ENCODE data around the gene FARSB. TPM values are rescaled to one million over a fixed set of nuclear protein-coding genes. Genes with fewer than 3 reads are reported as not detected.
"Not testable (repeated sequence)": the region's sequence is repeated elsewhere in the genome, so short reads cannot be mapped to it uniquely, and the experiment has no call there.

The FARSB gene
- 13.6 TPM for total RNA-seq

DNA sequence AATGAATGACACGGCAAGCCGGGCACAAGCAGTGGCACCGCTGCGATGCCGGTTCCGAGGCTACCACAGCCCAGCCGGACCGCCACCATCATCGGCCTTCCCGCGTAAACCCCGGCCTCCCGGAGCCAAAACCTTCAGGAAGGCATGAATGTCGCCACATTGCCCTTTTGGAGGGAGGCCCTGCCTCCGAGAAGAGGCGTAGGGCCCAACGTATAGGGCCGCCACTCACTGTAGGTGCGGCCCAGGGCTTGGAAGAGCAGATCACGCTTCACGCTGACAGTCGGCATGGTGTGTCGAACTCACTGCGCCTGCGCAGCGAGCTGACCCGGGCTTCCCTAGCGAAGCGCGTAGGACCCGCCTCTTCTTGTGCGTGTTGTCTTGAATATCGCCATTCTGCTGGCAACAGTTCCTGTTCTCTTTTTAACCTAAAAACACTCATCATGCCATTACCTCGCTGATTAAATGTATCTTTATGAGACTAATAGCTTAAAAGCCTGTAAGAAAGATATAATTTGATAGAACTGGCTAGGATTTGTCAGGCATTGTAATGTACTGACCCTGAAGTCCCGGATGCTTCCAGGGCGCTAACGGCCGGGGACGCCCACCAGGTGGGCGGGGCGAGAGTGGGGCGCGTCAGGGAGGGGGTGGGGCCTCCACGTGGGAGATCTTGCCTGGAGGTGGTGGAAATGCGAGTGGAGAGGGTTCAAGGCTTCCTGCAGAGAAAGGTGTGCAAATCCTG, at the start of gene FARSB:
FARSB (minus strand) TSS at position 306 of the 739 bp plus-strand sequence; CDS start at position 287, 19 bp downstream.
- DNase-seq = peak; percentile 99

DNA sequence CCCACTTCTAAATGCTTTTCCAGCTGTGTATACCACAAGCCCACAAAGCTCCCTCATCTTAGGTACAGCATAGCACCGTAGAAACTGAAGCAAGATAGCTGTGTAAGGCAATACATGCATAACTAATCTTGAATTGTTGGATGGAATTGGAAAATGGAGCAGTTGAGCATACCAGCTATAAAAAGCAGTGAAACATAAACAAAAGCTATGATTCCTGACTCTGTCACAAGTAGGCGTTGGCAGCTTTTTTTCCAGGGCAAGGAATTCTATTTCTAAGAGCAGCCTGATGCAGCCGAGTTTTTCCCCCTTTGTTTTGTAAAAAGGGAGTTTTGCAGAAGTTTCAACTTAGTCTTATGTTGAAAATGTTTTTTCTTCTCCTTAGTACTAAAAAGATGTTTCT, 48.0 kb upstream of the FARSB start:
- peak; percentile 38 for DNase-seq

GRCh38 chr2:222703091-222703490, 47.2 kb upstream of the FARSB start:
- DNase-seq = no peak

- peak; percentile 55 for DNase-seq
Measured at GRCh38 chr2:222701721-222702131, 45.8 kb upstream of the FARSB start.

- no peak for DNase-seq
Measured at GRCh38 chr2:222701233-222701632, 45.3 kb upstream of the FARSB start.

DNA sequence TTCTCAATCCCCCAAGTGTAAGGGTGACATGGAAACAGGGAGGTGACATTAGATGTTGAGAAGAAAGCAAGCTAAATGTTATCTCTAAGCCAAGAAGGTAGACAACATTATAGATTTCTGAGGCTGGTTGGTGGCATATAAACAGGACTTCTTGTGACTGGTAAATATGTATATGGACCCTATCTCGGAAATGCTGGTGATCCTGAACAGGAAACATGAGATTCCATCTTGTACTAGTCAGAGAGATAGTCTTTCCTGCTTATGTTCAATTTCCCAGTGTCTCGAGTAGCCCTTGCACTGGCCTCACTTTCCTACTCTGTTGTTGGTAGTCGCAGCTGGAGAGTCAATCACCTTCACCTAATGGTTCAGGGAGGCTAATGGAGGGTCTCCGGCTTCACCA, 42.4 kb upstream of the FARSB start:
- DNase-seq = no peak

DNA sequence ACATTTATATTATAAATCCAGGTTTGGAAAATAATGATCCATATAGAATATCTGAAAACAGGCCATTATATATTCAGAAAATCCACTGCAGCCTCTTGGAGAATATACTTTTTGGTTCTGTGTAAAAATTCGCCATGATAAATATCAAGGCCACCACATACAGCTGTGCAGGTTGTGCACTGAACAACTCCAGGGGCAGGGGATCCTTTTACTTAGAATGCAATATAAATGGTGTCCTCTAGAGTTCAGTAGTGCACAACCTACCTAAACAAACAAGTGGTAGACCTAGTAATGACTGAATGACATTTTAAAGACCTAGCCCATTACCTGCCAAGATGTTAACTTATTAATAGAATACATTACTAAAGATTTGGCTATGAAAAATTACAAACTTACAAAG, 37.9 kb upstream of the FARSB start:
- DNase-seq = no peak

- not testable (repeated sequence) for DNase-seq
Measured at GRCh38 chr2:222693413-222693812, 37.5 kb upstream of the FARSB start.

- DNase-seq = peak; percentile 91
Measured at GRCh38 chr2:222690564-222691200, 34.8 kb upstream of the FARSB start.

DNA sequence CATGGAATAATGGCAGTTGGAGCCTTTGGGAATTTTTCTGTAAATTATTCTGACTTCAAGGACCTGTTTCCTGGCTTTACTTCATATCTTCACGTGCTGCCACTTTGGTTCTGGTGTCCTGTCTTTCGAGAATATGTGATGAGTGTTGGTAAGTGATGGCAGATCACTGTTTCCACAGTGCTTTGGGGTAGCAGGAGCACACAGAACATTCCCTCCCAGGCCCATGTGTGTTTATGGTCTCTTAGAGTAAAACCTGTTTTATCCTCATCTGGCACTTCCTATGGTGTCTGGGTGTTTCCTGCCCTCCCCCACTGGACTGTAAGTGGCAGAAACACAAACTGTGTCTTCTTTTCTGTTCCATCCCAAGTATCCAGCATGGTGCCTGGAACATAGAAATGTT, 33.4 kb upstream of the FARSB start:
- DNase-seq = no peak

DNA sequence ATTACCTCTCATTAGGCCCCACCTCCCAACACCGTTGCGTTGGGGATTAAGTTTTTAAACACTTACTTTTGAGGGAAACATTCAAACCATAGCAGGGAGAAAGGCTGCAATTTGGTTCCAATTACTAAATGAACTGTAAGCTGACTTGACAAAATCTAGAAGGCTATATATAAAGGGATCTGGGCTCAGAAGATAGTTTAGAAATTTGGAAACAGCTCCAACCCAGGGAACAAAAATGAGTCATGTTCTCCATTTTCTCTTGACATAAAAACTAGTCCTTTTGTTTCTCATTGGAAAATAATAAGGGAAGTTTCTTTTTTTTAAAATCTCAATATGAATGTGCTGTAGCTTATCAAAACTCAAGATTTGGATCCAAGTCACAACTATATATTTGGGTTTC, 33.0 kb upstream of the FARSB start:
- no peak for DNase-seq

DNA sequence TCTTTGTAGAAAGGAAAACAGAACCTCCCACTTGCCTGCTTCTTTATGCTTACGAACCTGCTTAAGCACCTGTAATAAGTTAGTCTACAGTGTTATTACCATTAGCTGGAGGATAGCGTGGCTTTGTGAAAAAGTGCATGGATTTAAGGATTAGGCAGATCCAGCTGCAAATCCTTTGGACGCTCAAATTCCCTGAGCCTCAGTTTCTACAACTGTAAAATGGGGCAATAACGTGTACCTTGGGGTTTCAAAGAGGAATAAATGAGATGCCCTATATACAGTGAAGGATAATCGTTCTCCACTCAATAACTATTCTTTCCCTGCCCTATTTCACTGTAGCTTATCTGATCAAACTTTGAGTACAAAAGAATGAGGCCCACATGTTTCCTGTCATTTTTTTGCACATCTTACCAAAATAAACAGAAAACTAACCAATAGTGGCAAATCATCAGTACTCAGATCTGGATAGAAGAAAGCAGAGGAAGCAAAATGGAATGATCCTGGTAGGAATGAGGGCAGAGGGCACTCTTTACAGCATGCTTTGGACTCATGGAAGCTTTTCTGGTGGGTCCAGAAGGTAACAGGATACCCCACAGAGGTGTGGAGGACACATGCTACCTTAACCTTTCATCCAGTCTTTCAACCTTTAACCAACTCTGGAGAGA, 30.3 kb upstream of the FARSB start:
- no peak for DNase-seq

DNA sequence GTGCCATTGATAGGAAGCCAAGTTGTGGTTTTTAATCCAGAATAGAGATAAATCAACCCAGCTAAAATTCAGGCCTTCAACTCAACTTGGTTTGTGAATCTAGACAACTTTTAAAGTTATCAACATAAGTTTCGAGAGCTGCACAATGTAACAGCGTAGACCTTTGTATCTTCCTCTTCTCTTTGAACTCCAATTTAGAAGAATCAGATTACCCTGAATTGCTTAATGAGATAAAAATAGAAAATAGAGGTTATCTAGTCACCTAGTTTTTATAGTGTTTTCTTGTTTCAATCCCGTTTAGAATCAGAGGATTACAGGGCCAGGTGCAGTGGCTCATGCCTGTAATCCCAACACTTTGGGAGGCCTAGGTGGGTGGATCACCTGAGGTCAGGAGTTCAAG, 27.9 kb upstream of the FARSB start:
- DNase-seq = no peak

DNA sequence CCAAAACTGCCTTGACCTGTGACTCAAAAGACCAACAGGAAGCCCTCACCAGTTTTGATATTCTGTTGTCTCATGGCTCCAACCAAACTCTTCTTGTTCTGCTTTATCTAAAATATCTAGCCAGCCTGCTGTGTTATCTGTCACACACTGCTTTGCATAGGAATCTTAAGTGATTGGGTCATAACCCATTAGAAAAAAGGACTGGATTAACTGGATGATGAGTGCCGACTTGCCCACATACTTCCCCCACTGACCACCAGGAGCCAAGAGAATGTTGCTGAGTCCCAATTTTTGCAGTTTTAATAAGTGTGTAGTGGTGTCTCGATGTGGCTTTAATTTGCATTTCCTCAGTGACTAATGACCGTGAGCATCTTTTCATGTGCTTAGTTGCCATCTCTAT, 22.1 kb upstream of the FARSB start:
- no peak for DNase-seq

GRCh38 chr2:222673883-222674282, 18.0 kb upstream of the FARSB start:
- no peak for DNase-seq

DNA sequence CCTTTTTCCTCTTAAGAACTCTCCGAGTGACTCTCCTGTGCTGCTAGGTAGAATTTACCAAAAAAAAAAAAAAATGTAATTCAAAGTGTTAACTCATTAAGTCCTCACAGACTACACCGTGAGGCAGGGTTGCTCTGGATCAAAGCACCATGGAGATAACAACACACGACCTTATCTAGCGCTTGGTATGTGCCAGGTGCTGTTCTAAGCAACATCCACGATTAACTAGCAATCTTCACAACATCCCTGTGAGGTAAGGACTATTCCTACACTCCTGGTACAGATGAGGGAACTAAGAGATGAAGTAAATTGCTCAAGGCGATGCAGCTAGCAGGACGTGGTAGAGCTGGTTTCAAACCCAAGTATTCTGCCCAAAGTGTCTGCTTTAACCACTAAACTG, 17.4 kb upstream of the FARSB start:
- no peak for DNase-seq

DNA sequence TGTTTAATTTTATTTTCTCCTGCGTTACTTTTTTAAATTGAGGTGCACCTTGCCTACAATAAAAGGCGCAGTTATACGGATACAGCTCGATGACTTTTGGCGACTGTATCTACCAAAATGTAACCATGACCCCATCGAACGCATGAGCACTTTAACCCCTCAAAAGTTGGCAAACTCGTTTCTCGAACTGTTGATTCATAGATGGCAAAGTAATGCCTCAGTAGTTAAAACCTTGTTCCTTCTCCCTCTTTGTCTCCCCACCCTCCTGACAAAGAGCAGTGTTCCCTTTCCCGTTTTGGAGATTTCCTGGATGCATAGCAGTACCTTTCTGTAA, 16.1 kb upstream of the FARSB start:
- DNase-seq = no peak

DNA sequence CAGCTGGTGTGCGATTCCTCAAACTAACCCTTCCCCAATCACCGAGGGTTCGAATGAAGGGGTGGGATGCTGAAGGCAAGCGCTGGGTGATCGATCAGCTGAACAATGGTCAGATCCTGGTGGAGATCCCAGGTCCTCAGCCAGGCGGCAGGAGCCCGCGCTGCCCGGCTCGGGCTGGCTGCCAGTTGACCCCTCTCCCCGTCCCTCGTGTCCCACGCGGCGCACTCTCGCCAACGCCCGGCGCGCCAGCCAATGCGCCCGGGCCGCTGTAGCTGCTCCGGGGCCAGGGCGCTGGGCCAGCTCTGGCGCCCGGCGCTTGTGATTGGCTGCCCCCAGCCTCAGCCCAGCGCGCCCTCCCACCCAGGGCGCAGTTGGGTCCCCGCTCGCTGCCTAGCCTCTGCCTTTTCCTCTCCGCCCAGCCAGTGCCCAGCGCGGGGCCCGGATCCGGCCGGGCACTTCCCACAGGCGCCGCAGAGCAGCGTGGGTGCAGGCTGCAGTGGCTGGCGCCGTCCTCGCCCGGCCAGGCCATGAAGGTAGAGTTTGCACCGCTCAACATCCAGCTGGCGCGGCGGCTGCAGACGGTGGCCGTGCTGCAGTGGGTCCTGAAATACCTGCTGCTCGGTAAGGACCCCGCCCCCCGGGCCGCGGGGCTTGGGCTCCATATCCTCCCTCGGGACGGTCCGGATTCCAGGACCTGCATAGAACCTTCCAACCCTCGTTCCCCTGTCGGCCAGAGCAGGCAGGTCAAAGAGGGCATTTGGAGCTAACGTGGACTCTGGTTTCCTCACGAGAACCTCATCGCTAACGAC, 15.6 kb upstream of the FARSB start, which contains the start of gene MOGAT1:
MOGAT1 (plus strand) TSS at position 400 of the 809 bp plus-strand sequence; CDS start at position 528, 128 bp downstream.
- peak; percentile 44 for DNase-seq

DNA sequence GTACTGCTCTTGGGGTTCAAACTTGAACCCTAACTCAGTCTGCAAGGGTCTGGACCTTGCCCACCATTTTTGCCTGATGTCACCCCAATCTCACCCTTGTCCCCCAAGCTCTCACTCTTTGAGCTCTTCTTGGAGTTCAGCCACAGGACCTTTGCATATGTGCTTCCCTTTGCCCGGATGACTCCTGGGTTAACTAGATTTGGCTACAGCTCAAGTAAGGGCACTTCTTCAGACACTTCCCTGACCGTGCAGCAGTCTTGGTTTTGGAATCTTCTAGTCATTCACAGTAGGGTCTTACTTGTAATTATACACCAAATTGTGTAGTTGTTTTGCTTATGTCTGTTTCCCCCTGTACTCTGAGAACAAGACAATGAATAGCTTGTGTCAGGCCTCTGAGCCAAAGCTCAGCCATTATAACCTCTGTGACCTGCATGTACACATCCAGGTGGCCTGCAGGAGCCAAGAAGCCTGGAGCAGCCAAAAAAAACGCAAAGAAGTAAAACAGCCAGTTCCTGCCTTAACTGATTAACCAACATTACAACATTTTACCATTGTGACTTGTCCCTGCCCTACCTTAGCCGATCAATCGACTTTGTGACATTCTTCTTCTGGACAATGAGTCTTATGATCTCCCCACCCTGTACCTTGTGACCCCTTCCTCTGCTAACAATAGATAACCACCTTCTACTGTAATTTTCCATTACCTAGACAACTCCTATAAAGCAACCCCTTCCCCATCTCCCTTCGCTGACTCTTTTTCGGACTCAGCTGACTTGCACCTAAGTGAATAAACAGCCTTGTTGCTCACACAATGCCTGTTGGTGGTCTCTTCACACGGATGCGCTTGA, 14.5 kb upstream of the FARSB start:
- no peak for DNase-seq

DNA sequence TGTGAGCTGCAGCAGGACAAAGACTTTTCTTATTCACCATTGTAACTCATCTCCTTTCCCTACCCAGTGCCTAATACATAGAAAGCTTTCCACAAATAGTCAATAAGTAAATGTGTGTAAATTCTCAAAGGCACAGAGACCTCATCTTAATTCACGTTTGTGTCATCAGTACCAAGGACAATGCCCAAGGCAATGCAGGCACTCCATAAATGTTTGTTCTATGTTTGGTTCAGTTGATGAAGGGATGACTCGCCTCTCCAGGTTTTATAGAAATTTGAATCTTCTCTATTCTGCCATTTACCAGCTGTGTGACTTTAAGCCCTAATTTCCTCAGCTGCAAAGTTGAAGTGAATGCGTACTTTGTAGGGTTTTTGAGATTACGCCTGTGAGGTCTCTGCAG, 13.5 kb upstream of the FARSB start:
- no peak for DNase-seq

DNA sequence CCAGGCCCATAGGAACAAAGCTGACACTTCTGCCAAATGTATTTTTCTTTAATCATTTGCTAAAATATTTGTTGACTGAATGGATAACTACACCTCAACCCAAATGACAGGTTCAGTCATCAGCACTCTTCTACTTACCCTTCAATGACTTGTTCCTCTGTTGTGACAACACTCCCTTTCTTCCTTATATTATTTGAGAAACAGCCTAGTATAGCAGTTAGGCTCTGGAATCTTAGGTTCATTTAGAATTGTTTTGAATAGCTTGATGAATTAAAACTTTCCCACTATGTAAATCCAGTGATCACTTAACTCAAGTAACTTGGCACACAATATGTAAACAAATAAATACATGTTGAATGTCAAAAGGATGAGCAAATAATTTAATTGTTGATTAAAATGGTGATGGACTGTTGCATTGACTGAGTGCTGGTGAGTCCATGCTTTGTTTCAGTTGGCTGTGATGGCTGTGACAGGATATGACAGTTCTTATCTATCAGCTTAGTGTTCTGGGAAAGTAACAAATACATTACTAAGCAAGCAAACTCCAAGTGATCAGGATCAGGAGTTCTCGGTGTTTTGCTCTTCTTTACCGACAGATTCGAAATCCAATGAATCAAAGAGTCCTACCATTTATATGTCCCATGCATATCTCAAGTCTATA, 12.7 kb upstream of the FARSB start:
- no peak for DNase-seq
